Activated naive CD4-positive, alpha-beta T cell treated with anti-CD3 and anti-CD28 coated beads, Interleukin-2, amount 10 ng/mL, durations not matched to agents 7 days and 5 days (primary cell): ENCODE results near the gene TGIF1.
A peak's percentile ranks its signal among the peaks of the same experiment; 100 is the strongest.

ENCODE experiments used
- CTCF ChIA-PET: fragments of 350-600 bp; sonication (Branson Sonifier 250); formaldehyde crosslinking; loops from one replicate; lab custom pipeline; 2021; ENCODE audit warnings: antibody characterized with exemption; lab: Charles Lee
- DNase-seq: peaks from one replicate; pipeline ENCODE4 v3.0.0-alpha.2; 2020
- H3K27ac Mint-ChIP-seq: one replicate; pipeline ENCODE4 v1.8.0; 2021; ENCODE audit warnings: mild to moderate bottlenecking, moderate library complexity, mixed read lengths
- H3K27me3 Mint-ChIP-seq: one replicate; pipeline ENCODE4 v1.8.0; 2021; ENCODE audit warnings: mild to moderate bottlenecking, mixed read lengths
- H3K36me3 Mint-ChIP-seq: one replicate; pipeline ENCODE4 v1.8.0; 2021; ENCODE audit warnings: mixed read lengths
- H3K4me1 Mint-ChIP-seq: one replicate; pipeline ENCODE4 v1.8.0; 2021; ENCODE audit warnings: mixed read lengths
- H3K4me3 Mint-ChIP-seq: one replicate; pipeline ENCODE4 v1.8.0; 2021; ENCODE audit warnings: mild to moderate bottlenecking, moderate library complexity, mixed read lengths
- H3K9me3 Mint-ChIP-seq: one replicate; pipeline ENCODE4 v1.8.0; 2021; ENCODE audit warnings: mixed read lengths

Gene TGIF1

GRCh38 chr18:3447068-3447894 is 2.7 kb upstream of the TGIF1 start:
- no peaks in the 10 kb centered on the region for H3K9me3 Mint-ChIP-seq
- peaks cover 28% of the 10 kb centered on the region for H3K4me1 Mint-ChIP-seq
- H3K27ac Mint-ChIP-seq: peak overlapping the region; percentile 100
- H3K4me3 Mint-ChIP-seq: peak overlapping the region; percentile 94
- DNase-seq: no peak
- H3K36me3 Mint-ChIP-seq: peaks cover 2% of the 10 kb centered on the region
- CTCF ChIA-PET: interaction anchor here (0.6 to 4.1 kb wide), 8 partner anchors 8 to 218 kb away, joined by 3 to 22 read pairs (median 8); no protein-coding TSS in a partner anchor
- peaks cover 14% of the 10 kb centered on the region for H3K27me3 Mint-ChIP-seq

GRCh38 chr18:3447895-3448837 is 1.8 kb upstream of the TGIF1 start:
- DNase-seq: peak; percentile 92
- Mint-ChIP-seq H3K4me3 (peak overlapping the region; percentile 94), H3K27me3 (peaks cover 14% of the 10 kb centered on the region), H3K36me3 (peaks cover 2% of the 10 kb centered on the region), H3K9me3 (no peaks in the 10 kb centered on the region), H3K27ac (peak overlapping the region; percentile 100), H3K4me1 (peaks cover 37% of the 10 kb centered on the region)
- CTCF ChIA-PET: interaction anchor here (0.6 to 4.1 kb wide), 7 partner anchors 9 to 218 kb away, joined by 3 to 22 read pairs (median 10); no protein-coding TSS in a partner anchor

- no peaks in the 10 kb centered on the region for H3K9me3 Mint-ChIP-seq
- H3K4me1 Mint-ChIP-seq: peaks cover 44% of the 10 kb centered on the region
- H3K36me3 Mint-ChIP-seq: peaks cover 2% of the 10 kb centered on the region
Observed at GRCh38 chr18:3448838-3449511, 997 bp upstream of the TGIF1 start.

GRCh38 chr18:3449512-3450011 is 410 bp upstream of the TGIF1 start:
- CTCF ChIA-PET: interaction anchor here (3.2 kb wide), 1 partner anchor 8 kb away, joined by 17 read pairs; no protein-coding TSS in a partner anchor
- H3K27ac Mint-ChIP-seq: peak overlapping the region; percentile 100
- H3K4me1 Mint-ChIP-seq: peaks cover 46% of the 10 kb centered on the region
- peak overlapping the region; percentile 94 for H3K4me3 Mint-ChIP-seq
- H3K9me3 Mint-ChIP-seq: no peaks in the 10 kb centered on the region
- peaks cover 12% of the 10 kb centered on the region for H3K27me3 Mint-ChIP-seq
- DNase-seq: no peak
- H3K36me3 Mint-ChIP-seq: peaks cover 2% of the 10 kb centered on the region

More at GRCh38 chr18:3448838-3449511, 997 bp upstream of the TGIF1 start:
- DNase-seq: peak; percentile 87
- CTCF ChIA-PET: interaction anchor here (3.2 to 4.1 kb wide), 2 partner anchors 9 to 136 kb away, joined by 17 to 22 read pairs; no protein-coding TSS in a partner anchor
- H3K27me3 Mint-ChIP-seq: peaks cover 12% of the 10 kb centered on the region
- H3K4me3 Mint-ChIP-seq: peak overlapping the region; percentile 94
- H3K27ac Mint-ChIP-seq: peak overlapping the region; percentile 100

- Mint-ChIP-seq H3K4me1 (peaks cover 54% of the 10 kb centered on the region), H3K9me3 (no peaks in the 10 kb centered on the region), H3K4me3 (peak overlapping the region; percentile 88), H3K36me3 (peaks cover 2% of the 10 kb centered on the region), H3K27ac (peak overlapping the region; percentile 98), H3K27me3 (peaks cover 12% of the 10 kb centered on the region)
- no peak for DNase-seq
- CTCF ChIA-PET: interaction anchor here (0.5 to 7.5 kb wide), 8 partner anchors 9 to 215 kb away, joined by 3 to 69 read pairs (median 6); partner anchors contain the start of gene MYL12A
Observed at GRCh38 chr18:3450799-3451182, 819 bp downstream of the TGIF1 start.

- H3K9me3 Mint-ChIP-seq: no peaks in the 10 kb centered on the region
- DNase-seq: peak; percentile 81
- H3K36me3 Mint-ChIP-seq: peaks cover 4% of the 10 kb centered on the region
- H3K4me3 Mint-ChIP-seq: peak overlapping the region; percentile 88
- peaks cover 51% of the 10 kb centered on the region for H3K4me1 Mint-ChIP-seq
- peaks cover 12% of the 10 kb centered on the region for H3K27me3 Mint-ChIP-seq
- CTCF ChIA-PET: interaction anchor here (1.0 to 7.5 kb wide), 10 partner anchors 8 to 214 kb away, joined by 3 to 69 read pairs (median 6); partner anchors contain the start of gene MYL12A
- peak overlapping the region; percentile 98 for H3K27ac Mint-ChIP-seq
Observed at GRCh38 chr18:3451183-3451988, 1.4 kb downstream of the TGIF1 start.

GRCh38 chr18:3451989-3452749 is 2.2 kb downstream of the TGIF1 start:
- H3K9me3 Mint-ChIP-seq: no peaks in the 10 kb centered on the region
- H3K4me1 Mint-ChIP-seq: peaks cover 44% of the 10 kb centered on the region
- H3K27ac Mint-ChIP-seq: peak overlapping the region; percentile 98
- CTCF ChIA-PET: interaction anchor here (1.0 to 7.5 kb wide), 10 partner anchors 10 to 213 kb away, joined by 3 to 69 read pairs (median 6); partner anchors contain the start of gene MYL12A
- H3K27me3 Mint-ChIP-seq: peaks cover 12% of the 10 kb centered on the region
- DNase-seq: peak; percentile 51
- peak overlapping the region; percentile 88 for H3K4me3 Mint-ChIP-seq
- peaks cover 10% of the 10 kb centered on the region for H3K36me3 Mint-ChIP-seq

- Mint-ChIP-seq H3K9me3 (no peaks in the 10 kb centered on the region), H3K4me3 (peak overlapping the region; percentile 88), H3K27ac (peak overlapping the region; percentile 98), H3K27me3 (peaks cover 12% of the 10 kb centered on the region), H3K36me3 (peaks cover 17% of the 10 kb centered on the region), H3K4me1 (peaks cover 43% of the 10 kb centered on the region)
- DNase-seq: no peak
- CTCF ChIA-PET: interaction anchor here (0.6 to 7.5 kb wide), 11 partner anchors 11 to 212 kb away, joined by 3 to 69 read pairs (median 9); partner anchors contain the start of gene MYL12A
Observed at GRCh38 chr18:3452750-3453539, 3.0 kb downstream of the TGIF1 start.

- H3K27me3 Mint-ChIP-seq: peaks cover 12% of the 10 kb centered on the region
- CTCF ChIA-PET: interaction anchor here (0.6 to 7.5 kb wide), 28 partner anchors 9 to 212 kb away, joined by 3 to 69 read pairs (median 5); no protein-coding TSS in a partner anchor
- peak; percentile 41 for DNase-seq
- peak overlapping the region; percentile 98 for H3K27ac Mint-ChIP-seq
- H3K36me3 Mint-ChIP-seq: peaks cover 20% of the 10 kb centered on the region
- H3K9me3 Mint-ChIP-seq: no peaks in the 10 kb centered on the region
- H3K4me1 Mint-ChIP-seq: peaks cover 49% of the 10 kb centered on the region
- H3K4me3 Mint-ChIP-seq: peak overlapping the region; percentile 88
Observed at GRCh38 chr18:3453540-3454364, 3.8 kb downstream of the TGIF1 start.

- H3K9me3 Mint-ChIP-seq: no peaks in the 10 kb centered on the region
- peaks cover 9% of the 10 kb centered on the region for H3K27me3 Mint-ChIP-seq
- H3K27ac Mint-ChIP-seq: peak overlapping the region; percentile 98
- H3K4me3 Mint-ChIP-seq: peak overlapping the region; percentile 88
- H3K4me1 Mint-ChIP-seq: peaks cover 57% of the 10 kb centered on the region
- peaks cover 27% of the 10 kb centered on the region for H3K36me3 Mint-ChIP-seq
- CTCF ChIA-PET: interaction anchor here (0.8 to 7.5 kb wide), 29 partner anchors 8 to 211 kb away, joined by 3 to 69 read pairs (median 5); no protein-coding TSS in a partner anchor
- DNase-seq: peak; percentile 54
Observed at GRCh38 chr18:3454365-3455089, 4.6 kb downstream of the TGIF1 start.
